ENCODE measurements around the gene ZNF467.

The ZNF467 gene

DNA sequence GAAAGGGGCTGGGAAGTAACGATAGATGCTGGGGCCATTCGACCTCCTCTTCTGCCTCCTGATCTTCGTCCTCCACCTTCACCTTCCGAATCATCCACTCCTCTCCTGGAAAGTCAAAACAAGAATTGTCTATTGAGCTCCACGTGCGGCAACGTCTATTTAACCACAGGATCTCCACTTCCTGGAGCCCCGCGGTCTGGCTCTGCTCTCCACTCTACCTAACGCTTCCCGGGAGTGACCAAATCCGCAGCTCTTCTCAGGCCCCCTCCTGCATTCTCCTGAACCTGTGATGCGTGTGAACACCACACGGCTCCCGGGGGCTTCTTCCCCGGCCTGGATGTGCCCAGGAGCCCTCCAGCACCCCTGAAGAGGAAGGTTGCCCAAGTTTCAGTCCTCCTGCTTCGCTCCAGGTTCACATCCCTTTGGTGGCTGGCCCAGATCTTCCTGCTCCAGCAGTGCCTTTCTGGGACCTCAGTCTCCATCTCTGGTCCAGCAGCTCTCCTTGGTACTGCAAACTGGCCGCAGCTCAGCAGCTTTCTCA, 7.2 kb downstream of the ZNF467 start:
- H3K23ac ChIP-seq (ENCODE audit: low read depth, low read length, poor library complexity): no peak overlapping the region
- H2BK15ac ChIP-seq (ENCODE audit: low read length): no peak overlapping the region
- H3K4me3 ChIP-seq (ENCODE audit: low read length in 2 of 2): no peak overlapping the region
- H3K14ac ChIP-seq (ENCODE audit: low read length): peak overlapping the region; percentile 12
- H4K91ac ChIP-seq (ENCODE audit: low read depth, low read length, poor library complexity): no peak overlapping the region
- no peak overlapping the region for H4K8ac ChIP-seq (ENCODE audit: low read depth, low read length)
- H3K27me3 ChIP-seq (ENCODE audit: control insufficient read depth in 3 of 3, insufficient read depth in 3 of 3, low read depth in 1 of 3, low read length in 3 of 3): peaks cover 31 to 64% (median 51%) of the 10 kb centered on the region in 3 experiments
- H2BK5ac ChIP-seq (ENCODE audit: low read length): peak overlapping the region; percentile 26
- peaks cover 5 to 20% of the 10 kb centered on the region in 2 donors for H3K4me1 ChIP-seq (ENCODE audit: control insufficient read depth in 2 of 2, insufficient read depth in 1 of 2, low read depth in 1 of 2, low read length in 2 of 2)
- no peak overlapping the region for H3K4ac ChIP-seq (ENCODE audit: low read length)
- H2BK120ac ChIP-seq (ENCODE audit: low read depth, low read length): no peak overlapping the region
- peaks cover 2 to 15% of the 10 kb centered on the region in 2 donors for H3K36me3 ChIP-seq (replicated peaks in 1 of 2; ENCODE audit: control insufficient read depth in 2 of 2, insufficient read depth in 2 of 2, low read length in 2 of 2)
- peaks cover 2 to 8% of the 10 kb centered on the region in 2 donors for H3K9me3 ChIP-seq (replicated peaks in 1 of 2; ENCODE audit: control insufficient read depth in 2 of 2, insufficient read depth in 1 of 2, low read depth in 1 of 2, low read length in 2 of 2)
- H3K9ac ChIP-seq (ENCODE audit: low read depth, low read length, poor library complexity): no peak overlapping the region
- peak overlapping the region; percentile 76 for H3K18ac ChIP-seq (ENCODE audit: low read length)
- peak overlapping the region; percentile 75 for H3K4me2 ChIP-seq (ENCODE audit: insufficient read depth, low read length, poor library complexity, severe bottlenecking)
- H2AFZ ChIP-seq (ENCODE audit: low read length): no peak overlapping the region
- no peak overlapping the region for H2BK12ac ChIP-seq (ENCODE audit: low read length)
- H2AK5ac ChIP-seq (ENCODE audit: low read depth, low read length): peak overlapping the region; percentile 23
- H3K79me1 ChIP-seq (ENCODE audit: low read depth, low read length): no peaks in the 10 kb centered on the region
- DNase-seq (ENCODE audit: low spot score): no peak
- no CpG with 5 or more reads among the region's 18 CpGs for WGBS, 2 donors (ENCODE audit: extremely low coverage in 2 of 2, insufficient read length in 2 of 2, insufficient replicate concordance in 1 of 2)
- H3K27ac ChIP-seq (replicated peaks; ENCODE audit: low read length): no peak overlapping the region

- WGBS, 2 donors (ENCODE audit: extremely low coverage in 2 of 2, insufficient read length in 2 of 2, insufficient replicate concordance in 1 of 2): no CpG with 5 or more reads among the region's 76 CpGs
These were observed 7.8 kb downstream of the ZNF467 start for GRCh38 chr7:149765399-149766121.

GRCh38 chr7:149764481-149765398, 8.6 kb downstream of the ZNF467 start:
- no peak for DNase-seq (ENCODE audit: low spot score)

More at GRCh38 chr7:149765399-149766121, 7.8 kb downstream of the ZNF467 start:
- Histone ChIP-seq H4K91ac (ENCODE audit: low read depth, low read length, poor library complexity) (no peak overlapping the region), H3K23ac (ENCODE audit: low read depth, low read length, poor library complexity) (peak overlapping the region; percentile 86), H3K79me1 (ENCODE audit: low read depth, low read length) (no peaks in the 10 kb centered on the region), H3K4me1 (ENCODE audit: control insufficient read depth in 2 of 2, insufficient read depth in 1 of 2, low read depth in 1 of 2, low read length in 2 of 2) (peaks cover 0 to 13% of the 10 kb centered on the region in 2 donors), H3K36me3 (replicated peaks in 1 of 2; ENCODE audit: control insufficient read depth in 2 of 2, insufficient read depth in 2 of 2, low read length in 2 of 2) (peaks cover 2 to 15% of the 10 kb centered on the region in 2 donors), H2BK5ac (ENCODE audit: low read length) (peak overlapping the region; percentile 26), H3K4ac (ENCODE audit: low read length) (no peak overlapping the region), H2BK12ac (ENCODE audit: low read length) (no peak overlapping the region), H3K9ac (ENCODE audit: low read depth, low read length, poor library complexity) (peak overlapping the region; percentile 39), H3K14ac (ENCODE audit: low read length) (peak overlapping the region; percentile 12), H3K4me2 (ENCODE audit: insufficient read depth, low read length, poor library complexity, severe bottlenecking) (peak overlapping the region; percentile 75), H2BK120ac (ENCODE audit: low read depth, low read length) (no peak overlapping the region), H3K27me3 (ENCODE audit: control insufficient read depth in 3 of 3, insufficient read depth in 3 of 3, low read depth in 1 of 3, low read length in 3 of 3) (peaks cover 31 to 62% (median 51%) of the 10 kb centered on the region in 3 experiments), H2BK15ac (ENCODE audit: low read length) (peak overlapping the region; percentile 24), H3K18ac (ENCODE audit: low read length) (peak overlapping the region; percentile 76), H3K4me3 (ENCODE audit: low read length in 2 of 2) (peak overlapping the region in 1 of 2 donors; percentile 70), H2AFZ (ENCODE audit: low read length) (no peak overlapping the region), H3K27ac (replicated peaks; ENCODE audit: low read length) (no peak overlapping the region), H3K9me3 (replicated peaks in 1 of 2; ENCODE audit: control insufficient read depth in 2 of 2, insufficient read depth in 1 of 2, low read depth in 1 of 2, low read length in 2 of 2) (peaks cover 0 to 8% of the 10 kb centered on the region in 2 donors), H4K8ac (ENCODE audit: low read depth, low read length) (no peak overlapping the region), H2AK5ac (ENCODE audit: low read depth, low read length) (peak overlapping the region; percentile 23)
- DNase-seq (ENCODE audit: low spot score): no peak

More at GRCh38 chr7:149764481-149765398, 8.6 kb downstream of the ZNF467 start:
- peak overlapping the region; percentile 11 for H3K14ac ChIP-seq (ENCODE audit: low read length)
- peaks cover 2 to 15% of the 10 kb centered on the region in 2 donors for H3K36me3 ChIP-seq (replicated peaks in 1 of 2; ENCODE audit: control insufficient read depth in 2 of 2, insufficient read depth in 2 of 2, low read length in 2 of 2)
- peaks cover 0 to 8% of the 10 kb centered on the region in 2 donors for H3K9me3 ChIP-seq (replicated peaks in 1 of 2; ENCODE audit: control insufficient read depth in 2 of 2, insufficient read depth in 1 of 2, low read depth in 1 of 2, low read length in 2 of 2)
- no CpG with 5 or more reads among the region's 96 CpGs for WGBS, 2 donors (ENCODE audit: extremely low coverage in 2 of 2, insufficient read length in 2 of 2, insufficient replicate concordance in 1 of 2)
- no peak overlapping the region for H3K27ac ChIP-seq (replicated peaks; ENCODE audit: low read length)
- peaks cover 31 to 61% (median 51%) of the 10 kb centered on the region in 3 experiments for H3K27me3 ChIP-seq (ENCODE audit: control insufficient read depth in 3 of 3, insufficient read depth in 3 of 3, low read depth in 1 of 3, low read length in 3 of 3)
- peak overlapping the region; percentile 54 for H2AK5ac ChIP-seq (ENCODE audit: low read depth, low read length)
- H3K18ac ChIP-seq (ENCODE audit: low read length): peak overlapping the region; percentile 77
- H3K4me2 ChIP-seq (ENCODE audit: insufficient read depth, low read length, poor library complexity, severe bottlenecking): peak overlapping the region; percentile 75
- no peaks in the 10 kb centered on the region for H3K79me1 ChIP-seq (ENCODE audit: low read depth, low read length)
- peak overlapping the region; percentile 24 for H2BK15ac ChIP-seq (ENCODE audit: low read length)
- H3K4me1 ChIP-seq (ENCODE audit: control insufficient read depth in 2 of 2, insufficient read depth in 1 of 2, low read depth in 1 of 2, low read length in 2 of 2): peaks cover 0 to 12% of the 10 kb centered on the region in 2 donors
- no peak overlapping the region for H3K4ac ChIP-seq (ENCODE audit: low read length)
- no peak overlapping the region for H4K91ac ChIP-seq (ENCODE audit: low read depth, low read length, poor library complexity)
- H4K8ac ChIP-seq (ENCODE audit: low read depth, low read length): no peak overlapping the region
- peak overlapping the region in 1 of 2 donors; percentile 70 for H3K4me3 ChIP-seq (ENCODE audit: low read length in 2 of 2)
- no peak overlapping the region for H2AFZ ChIP-seq (ENCODE audit: low read length)
- H2BK5ac ChIP-seq (ENCODE audit: low read length): peak overlapping the region; percentile 26
- H2BK12ac ChIP-seq (ENCODE audit: low read length): no peak overlapping the region
- peak overlapping the region; percentile 86 for H3K23ac ChIP-seq (ENCODE audit: low read depth, low read length, poor library complexity)
- peak overlapping the region; percentile 39 for H3K9ac ChIP-seq (ENCODE audit: low read depth, low read length, poor library complexity)
- H2BK120ac ChIP-seq (ENCODE audit: low read depth, low read length): no peak overlapping the region
